C4-2B (cell line): ENCODE measurements around the gene HSPA4.
"Not testable (repeated sequence)": the region's sequence is repeated elsewhere in the genome, so short reads cannot be mapped to it uniquely, and the experiment has no call there.

Experiments
- ZFX ChIP-seq: fragments of 450-650 bp; IDR thresholded peaks from 2 replicates; pipeline ENCODE4 v1.6.1; 2017
- TF ChIP-seq, protein P1 (sequence below): fragments of 450-650 bp; conservative IDR thresholded peaks from 2 replicates; pipeline ENCODE4 v1.5.1; 2017; ENCODE audit warnings: mild to moderate bottlenecking

GRCh38 chr5:133008455-133008854 lies 43.4 kb upstream of the HSPA4 start:
- TF ChIP-seq, protein P1, sequence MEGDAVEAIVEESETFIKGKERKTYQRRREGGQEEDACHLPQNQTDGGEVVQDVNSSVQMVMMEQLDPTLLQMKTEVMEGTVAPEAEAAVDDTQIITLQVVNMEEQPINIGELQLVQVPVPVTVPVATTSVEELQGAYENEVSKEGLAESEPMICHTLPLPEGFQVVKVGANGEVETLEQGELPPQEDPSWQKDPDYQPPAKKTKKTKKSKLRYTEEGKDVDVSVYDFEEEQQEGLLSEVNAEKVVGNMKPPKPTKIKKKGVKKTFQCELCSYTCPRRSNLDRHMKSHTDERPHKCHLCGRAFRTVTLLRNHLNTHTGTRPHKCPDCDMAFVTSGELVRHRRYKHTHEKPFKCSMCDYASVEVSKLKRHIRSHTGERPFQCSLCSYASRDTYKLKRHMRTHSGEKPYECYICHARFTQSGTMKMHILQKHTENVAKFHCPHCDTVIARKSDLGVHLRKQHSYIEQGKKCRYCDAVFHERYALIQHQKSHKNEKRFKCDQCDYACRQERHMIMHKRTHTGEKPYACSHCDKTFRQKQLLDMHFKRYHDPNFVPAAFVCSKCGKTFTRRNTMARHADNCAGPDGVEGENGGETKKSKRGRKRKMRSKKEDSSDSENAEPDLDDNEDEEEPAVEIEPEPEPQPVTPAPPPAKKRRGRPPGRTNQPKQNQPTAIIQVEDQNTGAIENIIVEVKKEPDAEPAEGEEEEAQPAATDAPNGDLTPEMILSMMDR: not testable (repeated sequence)
- TF ChIP-seq ZFX: not testable (repeated sequence)
